GM10248 (cell line): ENCODE measurements around the gene MUC16.
"Not testable (repeated sequence)": the region's sequence is repeated elsewhere in the genome, so short reads cannot be mapped to it uniquely, and the experiment has no call there.

Source experiments
- CTCF ChIA-PET: fragments of 300-600 bp; sonication (Branson Sonifier 250); formaldehyde crosslinking; extraction: SDS; loops from one replicate; lab custom pipeline; 2021; ENCODE audit warnings: antibody characterized with exemption; lab: Yijun Ruan, JAX
- POLR2A ChIA-PET: fragments of 350-650 bp; sonication (Branson Sonifier 250); formaldehyde crosslinking; extraction: SDS; loops from one replicate; lab custom pipeline; 2020; ENCODE audit warnings: antibody characterized with exemption; lab: Yijun Ruan, JAX
- DNase-seq: peaks from one replicate; pipeline ENCODE4 v3.0.0; 2012; ENCODE audit errors: extremely low spot score
- TF ChIP-seq, protein P1 (sequence below): IDR thresholded peaks from 2 replicates; pipeline ENCODE4 v1.5.1; 2012; ENCODE audit warnings: mild to moderate bottlenecking, low read depth; ENCODE audit errors: extremely low read depth, missing control alignments, control extremely low read depth

Gene MUC16

DNA sequence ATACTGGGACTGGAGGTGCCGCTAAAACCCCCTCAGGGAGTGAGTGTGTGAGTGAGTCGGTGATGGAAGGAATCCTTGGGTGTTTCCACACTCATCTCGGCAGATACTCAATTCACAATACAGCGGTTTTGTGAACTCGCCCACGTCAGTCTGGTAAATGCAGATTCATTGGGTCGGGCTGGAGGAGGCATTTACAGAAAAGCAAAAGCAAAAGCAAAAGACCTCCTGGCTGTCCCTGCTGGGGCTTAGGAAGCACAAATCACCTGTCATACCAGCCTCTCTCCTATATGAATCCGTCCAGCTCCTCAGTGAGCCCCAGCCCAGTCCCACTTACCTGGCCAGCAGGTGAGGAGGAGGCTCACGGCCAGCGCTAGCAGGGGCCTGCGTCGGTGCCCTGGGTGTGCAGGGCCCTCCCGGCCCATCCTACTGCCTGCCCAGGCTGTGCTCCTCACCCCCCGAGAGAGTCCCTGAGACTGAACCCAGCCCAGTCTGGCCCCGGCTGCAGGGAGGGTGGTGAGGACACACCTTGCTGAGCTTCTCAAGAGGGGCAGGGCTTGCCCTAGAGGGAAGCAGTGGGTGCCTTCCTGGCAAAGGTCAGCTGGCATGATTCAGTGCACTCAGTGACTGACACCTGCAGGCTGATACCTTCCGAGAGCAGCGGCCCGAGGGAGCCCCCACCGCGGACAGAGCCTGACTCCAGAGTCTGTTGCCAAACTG is at the start of gene MUC16:
Gene MUC16, minus strand, starts transcription at position 475 of the 717 bp plus-strand sequence.
- POLR2A ChIA-PET: no interaction called here
- DNase-seq: no peak
- TF ChIP-seq, protein P1, sequence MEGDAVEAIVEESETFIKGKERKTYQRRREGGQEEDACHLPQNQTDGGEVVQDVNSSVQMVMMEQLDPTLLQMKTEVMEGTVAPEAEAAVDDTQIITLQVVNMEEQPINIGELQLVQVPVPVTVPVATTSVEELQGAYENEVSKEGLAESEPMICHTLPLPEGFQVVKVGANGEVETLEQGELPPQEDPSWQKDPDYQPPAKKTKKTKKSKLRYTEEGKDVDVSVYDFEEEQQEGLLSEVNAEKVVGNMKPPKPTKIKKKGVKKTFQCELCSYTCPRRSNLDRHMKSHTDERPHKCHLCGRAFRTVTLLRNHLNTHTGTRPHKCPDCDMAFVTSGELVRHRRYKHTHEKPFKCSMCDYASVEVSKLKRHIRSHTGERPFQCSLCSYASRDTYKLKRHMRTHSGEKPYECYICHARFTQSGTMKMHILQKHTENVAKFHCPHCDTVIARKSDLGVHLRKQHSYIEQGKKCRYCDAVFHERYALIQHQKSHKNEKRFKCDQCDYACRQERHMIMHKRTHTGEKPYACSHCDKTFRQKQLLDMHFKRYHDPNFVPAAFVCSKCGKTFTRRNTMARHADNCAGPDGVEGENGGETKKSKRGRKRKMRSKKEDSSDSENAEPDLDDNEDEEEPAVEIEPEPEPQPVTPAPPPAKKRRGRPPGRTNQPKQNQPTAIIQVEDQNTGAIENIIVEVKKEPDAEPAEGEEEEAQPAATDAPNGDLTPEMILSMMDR: no peak
- CTCF ChIA-PET: no interaction called here

DNA sequence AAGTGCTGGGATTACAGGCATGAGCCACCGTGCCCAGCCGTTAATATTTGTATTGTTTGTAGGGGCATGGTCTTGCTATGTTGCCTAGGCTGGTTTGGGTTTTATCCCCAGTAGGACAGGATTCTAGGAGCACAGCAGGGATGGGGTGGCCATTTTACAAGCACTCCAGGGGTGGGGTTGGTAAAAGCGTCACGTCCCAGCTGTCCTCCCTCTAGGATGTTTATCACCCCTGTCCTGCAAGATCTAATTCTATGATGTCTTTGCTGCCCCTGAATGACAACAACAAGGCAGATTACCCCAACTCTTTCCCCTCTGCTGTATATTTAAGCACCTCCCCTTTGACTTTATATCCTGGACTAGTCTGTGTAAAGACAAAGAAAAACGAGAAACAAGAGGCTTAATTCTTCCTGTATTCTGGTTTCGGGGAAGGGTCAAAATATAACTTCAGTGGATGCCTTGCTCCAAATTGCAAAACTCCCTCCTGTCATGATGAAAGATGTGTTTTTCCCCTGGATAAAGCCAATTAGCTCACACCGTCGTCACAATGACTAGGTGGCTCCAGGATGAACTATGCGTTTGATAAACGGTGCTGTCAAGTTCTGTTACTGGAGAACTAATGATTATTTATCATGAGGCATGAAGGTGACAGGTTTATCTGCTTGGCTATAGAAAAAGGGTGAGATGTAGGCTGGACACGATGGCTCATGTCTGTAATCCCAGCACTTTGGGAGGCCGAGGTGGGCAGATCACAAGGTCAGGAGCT is 48.9 kb upstream of the MUC16 start:
- ChIA-PET POLR2A (no interaction called here), CTCF (no interaction called here)
- TF ChIP-seq, protein P1: no peak
- DNase-seq: no peak

DNA sequence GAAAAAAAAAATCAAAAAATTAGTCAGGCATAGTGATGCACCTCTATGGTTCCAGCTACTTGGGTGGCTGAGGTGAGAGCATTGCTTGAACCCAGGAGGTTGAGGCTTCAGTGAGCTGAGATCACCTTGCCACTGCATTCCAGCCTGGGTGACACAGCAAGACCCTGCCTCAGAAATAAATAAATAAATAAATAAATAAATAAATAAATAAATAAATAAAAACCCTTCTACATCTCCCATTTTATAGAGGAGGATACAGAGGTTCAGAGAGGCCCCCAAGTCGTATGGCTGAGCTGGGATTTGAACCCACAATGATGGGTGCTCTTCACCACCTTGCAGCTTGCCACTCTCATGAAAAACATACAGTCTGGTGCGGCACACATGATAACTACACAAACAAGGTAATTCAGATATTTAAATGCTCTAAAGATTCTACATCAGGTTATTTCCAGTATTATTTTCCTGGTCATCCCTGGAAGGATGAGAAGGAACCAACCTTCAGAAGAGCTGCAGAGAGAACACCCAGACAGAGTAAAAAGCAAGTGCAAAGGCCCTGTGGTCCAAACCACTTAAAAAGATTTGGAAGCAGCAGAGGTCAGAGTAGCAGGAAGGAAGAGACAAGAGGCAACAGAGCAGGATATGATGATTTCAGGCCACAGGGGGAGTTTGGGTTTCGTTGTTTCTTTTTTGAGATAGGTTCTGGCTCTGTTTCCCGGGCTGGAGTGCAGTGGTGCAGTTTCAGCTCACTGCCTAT is 47.5 kb upstream of the MUC16 start:
- ChIA-PET POLR2A (no interaction called here), CTCF (no interaction called here)
- TF ChIP-seq, protein P1: no peak
- no peak for DNase-seq

DNA sequence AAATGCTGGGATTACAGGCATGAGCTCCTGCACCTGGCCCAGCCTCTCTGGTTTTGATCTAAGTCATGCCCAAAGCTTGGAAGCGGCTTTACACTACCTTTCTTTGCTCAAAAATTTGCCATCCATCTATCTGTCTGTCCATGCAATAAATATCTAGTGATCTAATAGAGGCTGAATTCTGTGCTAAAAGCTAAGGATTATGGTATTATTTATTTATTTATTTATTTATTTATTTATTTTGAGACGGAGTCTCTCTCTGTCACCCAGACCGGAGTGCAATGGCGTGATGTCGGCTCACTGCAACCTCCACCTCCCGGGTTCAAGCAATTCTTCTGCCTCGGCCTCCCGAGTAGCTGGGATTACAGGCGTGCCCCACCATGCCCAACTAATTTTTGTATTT is 45.9 kb upstream of the MUC16 start:
- CTCF ChIA-PET: interaction anchor here (0.9 kb wide), 1 partner anchor 149 kb away, joined by 3 read pairs; no protein-coding TSS in a partner anchor
- DNase-seq, POLR2A ChIA-PET: not testable (repeated sequence)

DNA sequence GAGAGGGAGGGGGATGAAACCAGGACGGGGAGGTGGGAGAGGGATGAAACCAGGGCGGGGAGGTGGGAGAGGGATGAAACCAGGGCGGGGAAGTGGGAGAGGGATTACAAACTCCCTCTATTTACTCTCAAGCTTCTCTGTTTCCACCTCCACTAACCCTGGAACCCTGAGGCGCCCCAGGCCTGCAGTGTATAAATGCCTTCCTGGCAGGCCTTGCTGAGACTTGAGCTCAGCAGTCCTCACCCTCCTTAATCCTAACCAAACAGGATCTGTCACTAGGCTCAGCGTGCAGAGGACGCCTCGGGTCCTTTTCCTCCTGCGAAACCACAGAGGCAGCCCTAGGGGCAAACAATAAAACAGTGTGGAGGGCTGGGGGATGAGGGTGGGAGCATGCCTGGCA is 44.6 kb upstream of the MUC16 start:
- ChIA-PET POLR2A (no interaction called here), CTCF (no interaction called here)
- TF ChIP-seq, protein P1: no peak
- no peak for DNase-seq

DNA sequence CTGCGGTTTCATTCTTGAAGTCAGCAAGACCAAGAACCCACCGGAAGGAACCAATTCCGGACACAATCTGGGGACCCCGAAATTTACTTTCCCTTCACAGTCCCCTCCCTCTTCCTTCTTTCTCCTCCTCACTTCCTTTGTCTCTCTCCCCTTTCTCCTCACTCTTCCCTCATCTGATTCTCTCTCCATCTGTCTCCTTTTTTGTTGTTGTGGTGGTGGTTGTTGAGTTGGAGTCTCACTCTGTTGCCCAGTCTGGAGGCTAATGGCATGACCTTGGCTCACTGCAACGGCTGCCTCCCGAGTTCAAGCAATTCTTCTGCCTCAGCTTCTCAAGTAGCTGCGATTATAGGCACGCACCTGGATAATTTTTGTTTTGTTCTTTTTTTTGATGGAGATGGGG is 44.0 kb upstream of the MUC16 start:
- ChIA-PET CTCF (no interaction called here), POLR2A (no interaction called here)
- TF ChIP-seq, protein P1: no peak
- no peak for DNase-seq

DNA sequence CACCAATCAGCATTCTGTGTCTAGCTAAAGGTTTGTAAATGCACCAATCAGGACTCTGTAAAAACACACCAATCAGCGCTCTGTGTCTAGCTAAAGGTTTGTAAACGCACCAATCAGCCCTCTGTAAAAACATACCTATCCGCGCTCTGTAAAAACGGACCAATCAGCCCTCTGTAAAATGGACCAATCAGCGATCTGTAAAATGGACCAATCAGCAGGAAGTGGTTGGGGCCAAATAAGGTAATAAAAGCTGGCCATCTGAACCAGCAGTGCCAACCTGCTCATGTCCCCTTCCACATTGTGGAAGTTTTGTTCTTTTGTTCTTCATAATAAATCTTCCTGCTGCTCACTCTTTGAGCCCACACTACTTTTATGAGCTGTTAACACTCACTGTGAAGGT is 43.5 kb upstream of the MUC16 start:
- POLR2A ChIA-PET, DNase-seq, CTCF ChIA-PET: not testable (repeated sequence)
